Fibroblast of lung (primary cell): Measurements from ENCODE around the gene KCP.

ENCODE experiments used
- CTCF ChIP-seq, 2 donors: IDR thresholded peaks in 1 of 2; conservative IDR thresholded peaks in 1 of 2; 1 replicate in 1 of 2; 2 replicates in 1 of 2; pipeline ENCODE4 v1.5.1; 2011 to 2012; ENCODE audit warnings: low read length in 2 of 2, control low read depth in 1 of 2, inconsistent platforms in 1 of 2, low read depth in 1 of 2, mild to moderate bottlenecking in 1 of 2
- EZH2 ChIP-seq: IDR thresholded peaks from 2 replicates; pipeline ENCODE4 v1.5.1; 2012; ENCODE audit warnings: low read length, control low read depth, mild to moderate bottlenecking; ENCODE audit errors: missing control alignments

- TF ChIP-seq EZH2 = no peak
- TF ChIP-seq CTCF (conservative IDR thresholded peaks at IDR 0.05 in 1 of 2, IDR thresholded peaks at IDR 0.05 in 1 of 2; ENCODE audit: low read depth in 1 of 2, low read length in 2 of 2) = no peak
These were observed 27.4 kb upstream of the KCP start, which contains the start of gene IRF5 for GRCh38 chr7:128937647-128938543.
